ENCODE data around the gene MEFV.

GRCh38 chr16:3289998-3290673, 33.7 kb upstream of the MEFV start:
- TF ChIP-seq, protein P1, sequence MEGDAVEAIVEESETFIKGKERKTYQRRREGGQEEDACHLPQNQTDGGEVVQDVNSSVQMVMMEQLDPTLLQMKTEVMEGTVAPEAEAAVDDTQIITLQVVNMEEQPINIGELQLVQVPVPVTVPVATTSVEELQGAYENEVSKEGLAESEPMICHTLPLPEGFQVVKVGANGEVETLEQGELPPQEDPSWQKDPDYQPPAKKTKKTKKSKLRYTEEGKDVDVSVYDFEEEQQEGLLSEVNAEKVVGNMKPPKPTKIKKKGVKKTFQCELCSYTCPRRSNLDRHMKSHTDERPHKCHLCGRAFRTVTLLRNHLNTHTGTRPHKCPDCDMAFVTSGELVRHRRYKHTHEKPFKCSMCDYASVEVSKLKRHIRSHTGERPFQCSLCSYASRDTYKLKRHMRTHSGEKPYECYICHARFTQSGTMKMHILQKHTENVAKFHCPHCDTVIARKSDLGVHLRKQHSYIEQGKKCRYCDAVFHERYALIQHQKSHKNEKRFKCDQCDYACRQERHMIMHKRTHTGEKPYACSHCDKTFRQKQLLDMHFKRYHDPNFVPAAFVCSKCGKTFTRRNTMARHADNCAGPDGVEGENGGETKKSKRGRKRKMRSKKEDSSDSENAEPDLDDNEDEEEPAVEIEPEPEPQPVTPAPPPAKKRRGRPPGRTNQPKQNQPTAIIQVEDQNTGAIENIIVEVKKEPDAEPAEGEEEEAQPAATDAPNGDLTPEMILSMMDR (conservative IDR thresholded peaks at IDR 0.05; ENCODE audit: low read length): no peak
- no peak for TF ChIP-seq EZH2phosphoT487 (IDR thresholded peaks at IDR 0.05; ENCODE audit: borderline replicate concordance, low read depth, low read length)
